GM23338 (cell line): Measurements from ENCODE around the gene DHRS3.

Experiments
- EZH2 ChIP-seq: fragments of 200-600 bp; sonication (generic); IDR thresholded peaks from one replicate; pipeline ENCODE4 v1.8.0; 2017; ENCODE audit warnings: antibody characterized with exemption, mild to moderate bottlenecking, low read depth; ENCODE audit not compliant: unreplicated experiment
- EZH2phosphoT487 ChIP-seq: fragments of 200-600 bp; sonication (generic); IDR thresholded peaks from one replicate; pipeline ENCODE4 v1.8.1; 2018; ENCODE audit warnings: antibody characterized with exemption; ENCODE audit not compliant: unreplicated experiment
- POLR2AphosphoS5 ChIP-seq: IDR thresholded peaks from 2 replicates; pipeline ENCODE4 v1.6.1; 2016; ENCODE audit warnings: antibody characterized with exemption, low read depth
- STAT1 ChIP-seq: IDR thresholded peaks from one replicate; pipeline ENCODE4 v1.6.1; 2016; ENCODE audit warnings: antibody characterized with exemption; ENCODE audit not compliant: unreplicated experiment
- TF ChIP-seq, protein P1 (sequence below), 2 experiments: fragments of 200-600 bp in 1 of 2; sonication (generic) in 1 of 2; conservative IDR thresholded peaks; 2 replicates each; pipeline versions ENCODE4 v1.5.1 to v1.6.1; 2016 to 2017; ENCODE audit warnings: antibody characterized with exemption in 2 of 2, low read depth in 2 of 2, mild to moderate bottlenecking in 2 of 2, moderate library complexity in 1 of 2
- TF ChIP-seq, protein P2 (sequence below): IDR thresholded peaks from one replicate; pipeline ENCODE4 v1.6.1; 2018; ENCODE audit warnings: antibody characterized with exemption; ENCODE audit not compliant: unreplicated experiment

DNA sequence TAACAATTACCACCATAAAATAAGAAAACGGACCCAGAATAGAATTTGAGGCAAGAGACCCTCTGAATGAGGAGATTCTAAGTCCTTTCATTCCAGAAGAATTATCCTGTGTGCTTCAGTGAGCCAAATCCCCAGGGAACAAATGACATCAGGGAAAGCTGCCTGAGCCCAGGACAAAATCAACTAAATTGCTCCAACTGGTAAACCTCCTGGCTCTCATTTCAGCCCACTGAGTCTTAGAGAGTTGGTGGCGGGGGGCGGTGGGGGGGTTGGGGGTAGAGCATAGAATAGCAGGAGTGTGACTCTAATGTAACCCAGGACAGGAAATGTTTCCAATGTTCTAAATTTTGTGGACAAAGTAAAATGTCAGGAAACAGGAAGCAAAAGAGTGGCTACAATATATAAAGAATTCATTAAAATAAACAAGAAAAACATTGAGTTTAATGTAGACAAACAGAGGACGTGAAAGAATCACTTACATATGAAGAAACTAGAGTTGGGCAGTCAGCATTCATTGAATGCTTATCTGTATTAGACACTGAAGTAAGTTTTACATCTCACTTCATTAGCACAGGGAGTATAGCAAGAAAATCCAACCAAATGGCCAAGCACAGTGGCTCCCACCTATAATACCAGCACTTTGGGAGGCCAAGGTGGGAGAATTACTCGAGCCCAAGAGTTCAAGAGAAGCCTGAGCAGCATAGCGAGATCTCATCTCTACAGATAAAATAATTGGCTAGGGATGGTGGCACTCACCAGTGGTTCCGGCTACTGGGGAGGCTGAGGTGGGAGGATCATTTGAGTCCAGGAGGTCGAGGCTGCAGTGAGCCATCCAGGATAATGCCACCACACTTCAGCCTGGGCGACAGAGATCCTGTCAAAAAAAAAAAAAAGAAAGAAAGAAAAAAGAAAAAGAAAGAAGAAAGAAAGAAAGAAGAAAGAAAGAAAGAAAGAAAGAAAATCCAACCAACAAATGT, 75.1 kb downstream of the DHRS3 start:
- TF ChIP-seq, protein P1, sequence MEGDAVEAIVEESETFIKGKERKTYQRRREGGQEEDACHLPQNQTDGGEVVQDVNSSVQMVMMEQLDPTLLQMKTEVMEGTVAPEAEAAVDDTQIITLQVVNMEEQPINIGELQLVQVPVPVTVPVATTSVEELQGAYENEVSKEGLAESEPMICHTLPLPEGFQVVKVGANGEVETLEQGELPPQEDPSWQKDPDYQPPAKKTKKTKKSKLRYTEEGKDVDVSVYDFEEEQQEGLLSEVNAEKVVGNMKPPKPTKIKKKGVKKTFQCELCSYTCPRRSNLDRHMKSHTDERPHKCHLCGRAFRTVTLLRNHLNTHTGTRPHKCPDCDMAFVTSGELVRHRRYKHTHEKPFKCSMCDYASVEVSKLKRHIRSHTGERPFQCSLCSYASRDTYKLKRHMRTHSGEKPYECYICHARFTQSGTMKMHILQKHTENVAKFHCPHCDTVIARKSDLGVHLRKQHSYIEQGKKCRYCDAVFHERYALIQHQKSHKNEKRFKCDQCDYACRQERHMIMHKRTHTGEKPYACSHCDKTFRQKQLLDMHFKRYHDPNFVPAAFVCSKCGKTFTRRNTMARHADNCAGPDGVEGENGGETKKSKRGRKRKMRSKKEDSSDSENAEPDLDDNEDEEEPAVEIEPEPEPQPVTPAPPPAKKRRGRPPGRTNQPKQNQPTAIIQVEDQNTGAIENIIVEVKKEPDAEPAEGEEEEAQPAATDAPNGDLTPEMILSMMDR (conservative IDR thresholded peaks at IDR 0.05; ENCODE audit: low read depth in 2 of 2): no peak
- TF ChIP-seq POLR2AphosphoS5 (no peak), EZH2phosphoT487 (no peak), EZH2 (no peak), STAT1 (no peak)
- TF ChIP-seq, protein P2, sequence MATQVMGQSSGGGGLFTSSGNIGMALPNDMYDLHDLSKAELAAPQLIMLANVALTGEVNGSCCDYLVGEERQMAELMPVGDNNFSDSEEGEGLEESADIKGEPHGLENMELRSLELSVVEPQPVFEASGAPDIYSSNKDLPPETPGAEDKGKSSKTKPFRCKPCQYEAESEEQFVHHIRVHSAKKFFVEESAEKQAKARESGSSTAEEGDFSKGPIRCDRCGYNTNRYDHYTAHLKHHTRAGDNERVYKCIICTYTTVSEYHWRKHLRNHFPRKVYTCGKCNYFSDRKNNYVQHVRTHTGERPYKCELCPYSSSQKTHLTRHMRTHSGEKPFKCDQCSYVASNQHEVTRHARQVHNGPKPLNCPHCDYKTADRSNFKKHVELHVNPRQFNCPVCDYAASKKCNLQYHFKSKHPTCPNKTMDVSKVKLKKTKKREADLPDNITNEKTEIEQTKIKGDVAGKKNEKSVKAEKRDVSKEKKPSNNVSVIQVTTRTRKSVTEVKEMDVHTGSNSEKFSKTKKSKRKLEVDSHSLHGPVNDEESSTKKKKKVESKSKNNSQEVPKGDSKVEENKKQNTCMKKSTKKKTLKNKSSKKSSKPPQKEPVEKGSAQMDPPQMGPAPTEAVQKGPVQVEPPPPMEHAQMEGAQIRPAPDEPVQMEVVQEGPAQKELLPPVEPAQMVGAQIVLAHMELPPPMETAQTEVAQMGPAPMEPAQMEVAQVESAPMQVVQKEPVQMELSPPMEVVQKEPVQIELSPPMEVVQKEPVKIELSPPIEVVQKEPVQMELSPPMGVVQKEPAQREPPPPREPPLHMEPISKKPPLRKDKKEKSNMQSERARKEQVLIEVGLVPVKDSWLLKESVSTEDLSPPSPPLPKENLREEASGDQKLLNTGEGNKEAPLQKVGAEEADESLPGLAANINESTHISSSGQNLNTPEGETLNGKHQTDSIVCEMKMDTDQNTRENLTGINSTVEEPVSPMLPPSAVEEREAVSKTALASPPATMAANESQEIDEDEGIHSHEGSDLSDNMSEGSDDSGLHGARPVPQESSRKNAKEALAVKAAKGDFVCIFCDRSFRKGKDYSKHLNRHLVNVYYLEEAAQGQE: no peak
